Esophagus squamous epithelium (tissue), 5 donors: ENCODE measurements around the gene EIPR1. TPM values are rescaled to one million over a fixed set of nuclear protein-coding genes. Genes with fewer than 3 reads are reported as not detected.
"Not testable (repeated sequence)": the region's sequence is repeated elsewhere in the genome, so short reads cannot be mapped to it uniquely, and the experiment has no call there.

Experiments
- DNase-seq: peaks from one replicate; lab custom pipeline; 2025; lab: John Stamatoyannopoulos, UW
- H3K27ac ChIP-seq, 4 donors: fragments of 200-600 bp; sonication (generic); one replicate each; pipeline ENCODE4 v1.5.1; 2016 to 2019; ENCODE audit warnings: mild to moderate bottlenecking in 1 of 4
- H3K27me3 ChIP-seq, 4 donors: fragments of 200-600 bp; sonication (generic); 1 replicate in 3 of 4; 2 replicates in 1 of 4; pipeline versions ENCODE4 v1.5.1 to v1.6.0; 2017 to 2021; ENCODE audit warnings: antibody characterized with exemption in 1 of 4
- H3K36me3 ChIP-seq, 3 donors: fragments of 200-600 bp; sonication (generic); one replicate each; pipeline ENCODE4 v1.5.1; 2016 to 2019
- H3K4me1 ChIP-seq, 3 donors: fragments of 200-600 bp; sonication (generic); one replicate each; pipeline ENCODE4 v1.5.1; 2017 to 2019
- H3K4me3 ChIP-seq, 4 donors: fragments of 200-600 bp; sonication (generic); 1 replicate in 3 of 4; 2 replicates in 1 of 4; pipeline ENCODE4 v1.5.1; 2016 to 2019; ENCODE audit warnings: mild to moderate bottlenecking in 2 of 4, moderate library complexity in 1 of 4
- H3K9me3 ChIP-seq, 3 donors: fragments of 200-600 bp; sonication (generic); one replicate each; pipeline ENCODE4 v1.5.1; 2016 to 2019
- POLR2A ChIP-seq, 4 donors: fragments of 450-650 bp; IDR thresholded peaks; one replicate each; pipeline ENCODE4 v1.6.1; 2017; ENCODE audit warnings: antibody characterized with exemption in 4 of 4, mild to moderate bottlenecking in 4 of 4, moderate library complexity in 3 of 4
- WGBS, 2 donors: methylation state at CpG; one replicate each; pipeline ENCODE4 v1.1.5; 2018; 5-methylcytosine and 5-hydroxymethylcytosine counted together
- intact Hi-C: fragments of 100-400 bp; cut with DNase I; formaldehyde crosslinking; loops from one replicate; pipeline ENCODE4 v1.15.0; 2022
- total RNA-seq, 4 donors: library from RNA; depleted of rRNA; stranded (reverse); fragments of >200 nt; gene quantifications; one replicate each; pipeline ENCODE4 v1.1.0, GENCODE V29; 2016
- TF ChIP-seq, protein P1 (sequence below), 6 experiments: fragments of 450-650 bp in 4 of 6; fragments of 200-600 bp in 2 of 6; sonication (generic) in 2 of 6; IDR thresholded peaks; one replicate each; pipeline ENCODE4 v1.5.1; 2016 to 2019; ENCODE audit warnings: antibody characterized with exemption in 6 of 6, mild to moderate bottlenecking in 4 of 6, moderate library complexity in 4 of 6
- donor health status: DM: yes; HTN: yes; CAD: no.

Gene EIPR1
- total RNA-seq, 4 donors from 2014 or later = 27.3 to 50.6 (median 31.9) TPM

GRCh38 chr2:3184167-3184566, 193.5 kb downstream of the EIPR1 start:
- H3K4me3 ChIP-seq = no peak overlapping the region

DNA sequence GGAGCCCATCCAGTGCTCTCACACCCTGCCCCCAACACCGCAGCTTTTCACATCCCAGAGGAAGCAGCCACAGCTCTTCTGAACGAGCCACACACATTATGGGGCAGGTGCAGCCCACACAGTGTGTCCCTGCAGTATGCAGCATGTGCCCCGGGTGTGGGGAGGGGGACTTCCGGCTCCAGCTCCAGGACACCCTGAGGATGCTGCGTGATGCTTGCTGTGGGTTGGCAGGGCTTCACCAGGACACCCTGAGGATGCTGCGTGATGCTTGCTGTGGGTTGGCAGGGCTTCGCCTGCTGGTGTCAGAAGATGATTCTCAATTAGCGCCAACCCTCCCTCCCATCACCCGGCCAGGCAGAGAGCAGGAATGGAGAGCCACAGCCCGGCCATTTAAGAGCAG, 193.9 kb downstream of the EIPR1 start:
- no peaks in the 10 kb centered on the region for H3K9me3 ChIP-seq
- no peaks in the 10 kb centered on the region for H3K4me1 ChIP-seq
- H3K36me3 ChIP-seq = peaks cover 0 to 37% (median 0%) of the 10 kb centered on the region in 3 donors
- H3K4me3 ChIP-seq = no peak overlapping the region
- TF ChIP-seq, protein P1, sequence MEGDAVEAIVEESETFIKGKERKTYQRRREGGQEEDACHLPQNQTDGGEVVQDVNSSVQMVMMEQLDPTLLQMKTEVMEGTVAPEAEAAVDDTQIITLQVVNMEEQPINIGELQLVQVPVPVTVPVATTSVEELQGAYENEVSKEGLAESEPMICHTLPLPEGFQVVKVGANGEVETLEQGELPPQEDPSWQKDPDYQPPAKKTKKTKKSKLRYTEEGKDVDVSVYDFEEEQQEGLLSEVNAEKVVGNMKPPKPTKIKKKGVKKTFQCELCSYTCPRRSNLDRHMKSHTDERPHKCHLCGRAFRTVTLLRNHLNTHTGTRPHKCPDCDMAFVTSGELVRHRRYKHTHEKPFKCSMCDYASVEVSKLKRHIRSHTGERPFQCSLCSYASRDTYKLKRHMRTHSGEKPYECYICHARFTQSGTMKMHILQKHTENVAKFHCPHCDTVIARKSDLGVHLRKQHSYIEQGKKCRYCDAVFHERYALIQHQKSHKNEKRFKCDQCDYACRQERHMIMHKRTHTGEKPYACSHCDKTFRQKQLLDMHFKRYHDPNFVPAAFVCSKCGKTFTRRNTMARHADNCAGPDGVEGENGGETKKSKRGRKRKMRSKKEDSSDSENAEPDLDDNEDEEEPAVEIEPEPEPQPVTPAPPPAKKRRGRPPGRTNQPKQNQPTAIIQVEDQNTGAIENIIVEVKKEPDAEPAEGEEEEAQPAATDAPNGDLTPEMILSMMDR (IDR thresholded peaks at IDR 0.05) = no peak
- TF ChIP-seq POLR2A (IDR thresholded peaks at IDR 0.05) = no peak
- H3K27ac ChIP-seq = no peak overlapping the region
- 80 to 100% methylated on average over 1 to 2 of the region's 10 CpGs for WGBS, 2 donors
- no peaks in the 10 kb centered on the region for H3K27me3 ChIP-seq
- intact Hi-C loops = no loop called here
- no peak for DNase-seq

More at GRCh38 chr2:3184167-3184566, 193.5 kb downstream of the EIPR1 start:
- intact Hi-C loops = no loop called here
- H3K36me3 ChIP-seq = peaks cover 0 to 41% (median 0%) of the 10 kb centered on the region in 3 donors
- H3K9me3 ChIP-seq = no peaks in the 10 kb centered on the region
- WGBS, 2 donors = 100% methylated on average over 2 to 6 of the region's 11 CpGs
- H3K4me1 ChIP-seq = no peaks in the 10 kb centered on the region
- no peak for DNase-seq
- no peaks in the 10 kb centered on the region for H3K27me3 ChIP-seq
- no peak for TF ChIP-seq POLR2A (IDR thresholded peaks at IDR 0.05)
- TF ChIP-seq, protein P1 (IDR thresholded peaks at IDR 0.05) = no peak
- H3K27ac ChIP-seq = no peak overlapping the region

DNA sequence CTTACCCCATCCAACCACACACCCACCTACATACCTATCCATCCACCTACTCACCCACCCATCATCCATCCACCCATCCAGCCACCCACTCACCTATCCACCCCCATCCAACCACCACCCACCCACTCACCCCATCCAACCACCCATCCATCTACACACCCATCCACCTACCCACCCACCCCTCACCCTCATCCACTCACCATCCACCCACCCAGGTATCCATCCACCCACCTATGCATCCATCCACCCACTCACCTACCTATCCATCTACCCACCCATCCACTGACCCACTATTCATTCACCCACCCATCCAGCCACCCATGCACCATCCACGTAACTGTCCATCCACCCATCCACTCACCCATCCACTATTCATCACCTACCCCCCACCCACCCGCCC, 194.8 kb downstream of the EIPR1 start:
- DNase-seq = no peak
- Histone ChIP-seq H3K4me1 (no peaks in the 10 kb centered on the region), H3K4me3 (no peak overlapping the region), H3K27me3 (no peaks in the 10 kb centered on the region), H3K9me3 (no peaks in the 10 kb centered on the region), H3K27ac (no peak overlapping the region), H3K36me3 (peaks cover 0 to 28% (median 0%) of the 10 kb centered on the region in 3 donors)
- 97 to 100% methylated on average over 2 of the region's 2 CpGs for WGBS, 2 donors
- TF ChIP-seq, protein P1 (IDR thresholded peaks at IDR 0.05) = no peak
- TF ChIP-seq POLR2A (IDR thresholded peaks at IDR 0.05) = no peak
- intact Hi-C loops = no loop called here

- Histone ChIP-seq H3K4me3 (no peak overlapping the region), H3K36me3 (peaks cover 0 to 33% (median 7%) of the 10 kb centered on the region in 3 donors), H3K27ac (no peak overlapping the region), H3K27me3 (no peaks in the 10 kb centered on the region), H3K9me3 (no peaks in the 10 kb centered on the region), H3K4me1 (no peaks in the 10 kb centered on the region)
- DNase-seq = no peak
- TF ChIP-seq, protein P1 (IDR thresholded peaks at IDR 0.05) = no peak
- no peak for TF ChIP-seq POLR2A (IDR thresholded peaks at IDR 0.05)
- 91 to 99% methylated on average over 6 to 20 of the region's 24 CpGs for WGBS, 2 donors
- intact Hi-C loops = no loop called here
Observed at GRCh38 chr2:3181416-3182010, 196.1 kb downstream of the EIPR1 start.

DNA sequence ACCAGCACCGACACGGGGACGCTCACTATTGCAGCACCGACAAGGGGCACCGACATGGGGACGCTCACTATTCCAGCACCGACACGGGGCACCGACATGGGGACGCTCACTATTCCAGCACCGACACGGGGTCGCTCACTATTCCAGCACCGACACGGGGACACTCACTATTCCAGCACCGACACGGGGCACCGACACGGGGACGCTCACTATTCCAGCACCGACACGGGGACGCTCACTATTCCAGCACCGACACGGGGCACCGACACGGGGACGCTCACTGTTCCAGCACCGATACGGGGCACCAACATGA, 196.8 kb downstream of the EIPR1 start:
- H3K27me3 ChIP-seq, H3K4me3 ChIP-seq, intact Hi-C loops, DNase-seq, H3K4me1 ChIP-seq, H3K27ac ChIP-seq, H3K9me3 ChIP-seq: not testable (repeated sequence)
- peaks cover 0 to 28% (median 8%) of the 10 kb centered on the region in 3 donors for H3K36me3 ChIP-seq
- 77 to 79% methylated on average over 25 to 29 of the region's 30 CpGs for WGBS, 2 donors
